SU-DHL-6 (cell line): ENCODE data around the gene SHISA5.

Experiments used
- H2AFZ ChIP-seq: fragments of 200-600 bp; sonication (generic); 2 replicates; pipeline ENCODE4 v1.6.1; 2014; ENCODE audit warnings: low read depth, mild to moderate bottlenecking, moderate library complexity, mixed read lengths, antibody characterized with exemption, low read length; ENCODE audit not compliant: severe bottlenecking
- H3F3A ChIP-seq: fragments of 200-600 bp; shearing (Covaris generic); 2 replicates; pipeline ENCODE4 v1.6.0; 2016; ENCODE audit warnings: antibody characterized with exemption, mild to moderate bottlenecking; ENCODE audit not compliant: insufficient read depth
- H3K27ac ChIP-seq: fragments of 200-600 bp; sonication (generic); 2 replicates; pipeline ENCODE4 v1.5.1; 2016; ENCODE audit warnings: low read depth, mild to moderate bottlenecking, low read length, moderate library complexity, mixed read lengths
- H3K27me3 ChIP-seq: fragments of 200-600 bp; sonication (generic), shearing (Covaris generic); 2 replicates; pipeline ENCODE4 v1.6.0; 2014; ENCODE audit warnings: mild to moderate bottlenecking, low read length
- H3K36me3 ChIP-seq: fragments of 200-600 bp; sonication (generic); 2 replicates; pipeline ENCODE4 v1.6.1; 2014; ENCODE audit warnings: mild to moderate bottlenecking, low read length, mixed read lengths
- H3K4me2 ChIP-seq: fragments of 300-600, 200-600 bp; shearing (Covaris generic), sonication (generic); 2 replicates; pipeline ENCODE4 v1.6.0; 2014; ENCODE audit warnings: low read length, low read depth, mild to moderate bottlenecking; ENCODE audit not compliant: poor library complexity, severe bottlenecking
- H3K4me3 ChIP-seq: fragments of 200-600 bp; sonication (generic); 2 replicates; pipeline ENCODE4 v1.5.1; 2014; ENCODE audit warnings: antibody characterized with exemption, low read length, mild to moderate bottlenecking, mixed read lengths; ENCODE audit not compliant: insufficient read depth, poor library complexity, severe bottlenecking
- H3K79me2 ChIP-seq: fragments of 200-600 bp; sonication (generic); 2 replicates; pipeline ENCODE4 v1.6.1; 2014; ENCODE audit warnings: mild to moderate bottlenecking, low read length, moderate library complexity; ENCODE audit not compliant: insufficient read depth
- H3K9ac ChIP-seq: fragments of 200-600 bp; sonication (generic); 2 replicates; pipeline ENCODE4 v1.7.0; 2014; ENCODE audit warnings: mild to moderate bottlenecking, low read length
- H3K9me2 ChIP-seq: fragments of 200-600 bp; sonication (generic); replicated peaks from 2 replicates; pipeline ENCODE4 v1.6.1; 2014; ENCODE audit warnings: low read length; ENCODE audit not compliant: insufficient read depth
- H3K9me3 ChIP-seq: fragments of 200-600 bp; sonication (generic); 2 replicates; pipeline ENCODE4 v1.6.1; 2014; ENCODE audit warnings: low read length, mixed read lengths; ENCODE audit not compliant: insufficient read depth
- H4K20me1 ChIP-seq: fragments of 200-600 bp; sonication (generic); 2 replicates; pipeline ENCODE4 v1.6.1; 2014; ENCODE audit warnings: low read depth, mild to moderate bottlenecking, antibody characterized with exemption, low read length, moderate library complexity, mixed read lengths
- CTCF ChIP-seq: fragments of 200-600 bp; sonication (generic); IDR thresholded peaks from one replicate; pipeline ENCODE4 v1.5.1; 2017; ENCODE audit warnings: antibody characterized with exemption, mild to moderate bottlenecking, low read length, moderate library complexity; ENCODE audit not compliant: insufficient read depth, poor library complexity, severe bottlenecking
- EZH2phosphoT487 ChIP-seq: fragments of 200-600 bp; sonication (generic), shearing (Covaris generic); conservative IDR thresholded peaks from 2 replicates; pipeline ENCODE4 v1.6.1; 2018; ENCODE audit warnings: mild to moderate bottlenecking, antibody characterized with exemption, low read length, moderate library complexity, mixed read lengths

Gene SHISA5

GRCh38 chr3:48423241-48423882, 80.6 kb downstream of the SHISA5 start:
- no peak overlapping the region for H3K9ac ChIP-seq
- H3K4me3 ChIP-seq: no peak overlapping the region
- H3K79me2 ChIP-seq: no peaks in the 10 kb centered on the region
- H3K36me3 ChIP-seq: no peaks in the 10 kb centered on the region
- no peaks in the 10 kb centered on the region for H3K27me3 ChIP-seq
- no peak overlapping the region for H3K27ac ChIP-seq
- H3F3A ChIP-seq: no peaks in the 10 kb centered on the region
- no peaks in the 10 kb centered on the region for H4K20me1 ChIP-seq
- no peaks in the 10 kb centered on the region for H3K9me2 ChIP-seq
- H3K4me2 ChIP-seq: no peak overlapping the region
- H3K9me3 ChIP-seq: no peaks in the 10 kb centered on the region
- H2AFZ ChIP-seq: no peak overlapping the region
- no peak for TF ChIP-seq EZH2phosphoT487
- TF ChIP-seq CTCF: no peak

GRCh38 chr3:48422681-48423080, 81.3 kb downstream of the SHISA5 start:
- no peaks in the 10 kb centered on the region for H4K20me1 ChIP-seq
- no peak overlapping the region for H3K27ac ChIP-seq
- no peaks in the 10 kb centered on the region for H3K9me2 ChIP-seq
- H3K4me2 ChIP-seq: no peak overlapping the region
- no peak overlapping the region for H3K9ac ChIP-seq
- H2AFZ ChIP-seq: no peak overlapping the region
- TF ChIP-seq EZH2phosphoT487 (no peak), CTCF (no peak)
- no peaks in the 10 kb centered on the region for H3K36me3 ChIP-seq
- H3F3A ChIP-seq: no peaks in the 10 kb centered on the region
- no peaks in the 10 kb centered on the region for H3K9me3 ChIP-seq
- no peaks in the 10 kb centered on the region for H3K27me3 ChIP-seq
- H3K4me3 ChIP-seq: no peak overlapping the region
- H3K79me2 ChIP-seq: no peaks in the 10 kb centered on the region

- Histone ChIP-seq H2AFZ (no peak overlapping the region), H3K79me2 (no peaks in the 10 kb centered on the region), H3F3A (no peaks in the 10 kb centered on the region), H3K9ac (no peak overlapping the region), H3K36me3 (no peaks in the 10 kb centered on the region), H3K4me2 (no peak overlapping the region), H3K27me3 (no peaks in the 10 kb centered on the region), H3K27ac (no peak overlapping the region), H3K9me3 (no peaks in the 10 kb centered on the region), H3K9me2 (no peaks in the 10 kb centered on the region), H3K4me3 (no peak overlapping the region), H4K20me1 (no peaks in the 10 kb centered on the region)
- TF ChIP-seq EZH2phosphoT487 (no peak), CTCF (peak; percentile 24)
These were observed 81.7 kb downstream of the SHISA5 start for GRCh38 chr3:48422272-48422671.
